Activated naive CD8-positive, alpha-beta T cell (primary cell): ENCODE data around the gene FRMD3.
"Not testable (repeated sequence)": the region's sequence is repeated elsewhere in the genome, so short reads cannot be mapped to it uniquely, and the experiment has no call there.

Experiments
- H3K27ac Mint-ChIP-seq: one replicate; pipeline ENCODE4 v1.8.0; 2021; ENCODE audit warnings: mixed read lengths
- H3K27me3 Mint-ChIP-seq: one replicate; pipeline ENCODE4 v1.8.0; 2021; ENCODE audit warnings: mixed read lengths
- H3K36me3 Mint-ChIP-seq: one replicate; pipeline ENCODE4 v1.8.0; 2021; ENCODE audit warnings: mixed read lengths
- H3K4me1 Mint-ChIP-seq: one replicate; pipeline ENCODE4 v1.8.0; 2021; ENCODE audit warnings: low read depth, mixed read lengths
- H3K4me3 Mint-ChIP-seq: one replicate; pipeline ENCODE4 v1.8.0; 2021; ENCODE audit warnings: mild to moderate bottlenecking, mixed read lengths
- H3K9me3 Mint-ChIP-seq: one replicate; pipeline ENCODE4 v1.8.0; 2021; ENCODE audit warnings: low read depth, mixed read lengths

Gene FRMD3

DNA sequence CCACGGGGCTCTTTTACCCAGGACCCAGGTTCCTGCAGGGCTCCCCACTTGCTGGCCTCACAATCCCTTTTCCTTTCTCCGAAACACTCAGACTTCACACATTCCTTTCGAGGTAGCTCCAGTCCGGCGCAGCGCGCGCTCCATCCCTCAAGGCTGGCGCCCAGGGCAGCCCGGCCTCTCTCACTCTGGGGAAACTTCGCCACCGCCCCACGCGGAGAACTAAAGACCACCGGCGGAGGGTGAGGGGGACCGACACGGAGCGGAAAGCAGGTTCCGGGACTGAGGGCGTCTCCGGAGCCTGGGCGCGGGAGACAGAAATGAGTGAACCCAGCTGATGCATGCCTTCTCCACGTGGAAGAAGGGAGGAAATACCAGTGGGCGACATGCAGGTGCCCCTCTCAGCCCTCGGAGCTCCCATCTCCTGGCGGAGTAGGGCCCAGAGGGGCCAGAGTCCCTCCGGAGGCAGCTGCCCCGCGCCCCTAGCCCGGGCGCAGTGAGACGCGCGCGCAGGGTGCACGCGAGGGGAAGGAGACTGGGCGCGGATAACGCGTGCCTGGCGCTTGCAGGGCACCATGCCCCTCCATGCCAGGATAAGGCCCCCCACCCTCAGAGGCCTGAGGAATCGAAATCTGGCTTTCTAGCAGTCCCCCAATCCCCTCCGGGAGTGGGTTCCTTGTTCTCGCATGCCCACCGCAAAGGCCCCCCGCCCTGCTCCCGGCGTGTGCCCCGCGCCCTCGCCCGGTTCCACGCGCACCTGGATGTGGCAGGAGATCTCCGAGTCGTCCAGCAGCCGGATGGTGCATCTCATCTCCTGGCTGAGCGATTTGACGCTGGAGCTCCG is 650 bp downstream of the FRMD3 start:
- Mint-ChIP-seq H3K9me3 (no peaks in the 10 kb centered on the region), H3K27ac (no peak overlapping the region), H3K27me3 (peaks cover 13% of the 10 kb centered on the region), H3K4me1 (peaks cover 5% of the 10 kb centered on the region), H3K4me3 (no peak overlapping the region), H3K36me3 (peaks cover 2% of the 10 kb centered on the region)

DNA sequence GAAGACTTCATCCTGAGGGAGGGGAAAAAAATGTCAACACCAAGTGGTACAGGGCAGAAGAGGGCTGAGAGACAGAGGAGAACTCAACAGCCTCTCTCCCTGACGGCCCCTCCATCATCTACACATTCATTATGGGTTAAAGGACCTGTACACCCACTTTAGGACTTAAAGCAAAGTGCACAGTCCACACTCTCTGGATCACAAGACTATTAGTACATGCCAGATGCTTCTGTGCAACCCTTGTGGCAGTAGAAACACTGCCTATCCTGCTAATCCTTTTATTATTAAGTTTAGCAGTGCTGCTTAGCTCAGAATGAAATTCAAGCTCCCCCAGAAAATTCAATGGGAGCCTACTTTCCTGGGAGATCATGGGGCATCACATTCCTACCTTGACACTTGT is 1.9 kb downstream of the FRMD3 start:
- no peak overlapping the region for H3K4me3 Mint-ChIP-seq
- no peaks in the 10 kb centered on the region for H3K9me3 Mint-ChIP-seq
- H3K36me3 Mint-ChIP-seq, result no peaks in the 10 kb centered on the region
- peaks cover 5% of the 10 kb centered on the region for H3K4me1 Mint-ChIP-seq
- no peak overlapping the region for H3K27ac Mint-ChIP-seq
- peaks cover 13% of the 10 kb centered on the region for H3K27me3 Mint-ChIP-seq

DNA sequence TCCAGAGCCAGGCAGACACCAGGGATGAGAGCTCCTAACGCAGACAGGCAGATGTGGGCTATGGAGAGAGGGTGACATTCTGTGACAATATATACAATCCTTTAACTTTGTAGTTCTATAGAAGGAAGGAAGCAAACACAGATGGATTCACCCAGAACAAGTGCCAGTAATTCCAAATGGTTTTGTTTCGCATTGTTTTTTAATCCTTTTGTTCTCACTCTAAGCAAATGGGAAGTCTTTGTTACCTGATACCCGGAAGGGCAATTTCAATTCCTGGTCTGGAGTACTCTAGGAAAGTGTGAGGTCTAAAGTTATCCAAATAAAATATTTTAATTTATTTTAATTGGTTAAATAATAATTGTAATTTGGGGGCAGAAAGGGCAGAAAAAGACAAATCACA is 2.5 kb downstream of the FRMD3 start:
- Mint-ChIP-seq H3K4me3 (no peak overlapping the region), H3K4me1 (peaks cover 5% of the 10 kb centered on the region), H3K27me3 (peaks cover 13% of the 10 kb centered on the region), H3K9me3 (no peaks in the 10 kb centered on the region), H3K27ac (no peak overlapping the region), H3K36me3 (no peaks in the 10 kb centered on the region)

DNA sequence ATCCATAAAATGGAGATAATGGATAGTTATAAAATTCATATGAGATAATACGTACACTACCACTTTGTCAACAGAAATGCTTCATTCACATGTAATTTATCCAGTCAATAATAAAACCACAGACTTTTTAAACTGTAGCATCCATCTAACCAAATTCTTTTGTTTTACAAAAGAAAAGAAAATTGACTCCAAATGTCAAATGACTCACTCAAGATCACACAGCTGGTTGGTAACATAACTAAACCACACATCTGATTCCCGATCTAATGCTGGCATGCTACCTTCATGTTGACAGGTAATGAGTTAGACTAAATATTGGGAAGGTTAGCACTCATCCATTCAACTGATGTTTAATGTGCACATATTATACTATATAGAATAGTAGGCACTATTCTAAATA is 4.9 kb downstream of the FRMD3 start:
- Mint-ChIP-seq H3K27me3 (peaks cover 4% of the 10 kb centered on the region), H3K36me3 (peaks cover 6% of the 10 kb centered on the region), H3K27ac (no peak overlapping the region), H3K9me3 (peaks cover 9% of the 10 kb centered on the region), H3K4me3 (no peak overlapping the region), H3K4me1 (no peaks in the 10 kb centered on the region)

DNA sequence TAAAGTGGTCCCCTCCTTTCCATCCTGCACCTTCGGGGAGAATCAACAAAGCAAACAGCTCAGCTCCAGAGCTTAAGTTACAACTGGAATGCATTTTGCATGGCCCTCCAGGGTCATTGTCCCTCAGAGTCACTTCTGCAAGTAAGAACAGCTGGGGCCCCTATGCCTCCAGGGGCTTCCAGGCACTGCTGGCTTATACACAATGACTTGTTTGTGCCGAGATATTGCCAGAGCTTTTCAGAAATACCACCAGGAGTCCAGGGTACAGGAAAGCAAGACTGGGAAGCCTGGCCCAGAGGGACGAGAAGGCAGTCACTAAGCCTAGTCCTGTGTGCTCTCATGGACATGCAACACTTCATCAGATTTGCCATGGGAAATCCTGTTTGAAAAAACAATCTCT is 11.3 kb downstream of the FRMD3 start:
- Mint-ChIP-seq H3K27ac (no peak overlapping the region), H3K4me3 (no peak overlapping the region), H3K36me3 (peaks cover 6% of the 10 kb centered on the region), H3K4me1 (no peaks in the 10 kb centered on the region), H3K9me3 (peaks cover 9% of the 10 kb centered on the region), H3K27me3 (no peaks in the 10 kb centered on the region)

DNA sequence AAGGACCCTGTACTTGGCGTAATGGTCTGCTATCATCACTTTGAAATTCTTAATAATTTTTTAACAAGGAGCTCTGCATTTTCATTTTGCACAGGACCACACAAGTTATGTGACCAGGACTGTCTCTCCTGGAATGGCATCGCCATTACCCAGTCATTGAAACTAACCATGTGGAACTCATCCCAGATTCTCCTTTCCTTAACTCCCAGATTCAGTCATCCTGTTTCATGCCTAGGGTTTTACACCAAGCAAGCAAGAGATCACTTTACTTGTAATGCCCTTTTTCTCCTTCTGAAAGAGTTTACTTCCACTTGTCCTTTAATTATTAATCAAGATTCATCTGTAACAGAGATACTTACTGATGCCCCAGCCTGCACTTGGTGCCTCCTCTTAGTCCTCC is 12.0 kb downstream of the FRMD3 start:
- Mint-ChIP-seq H3K27ac (no peak overlapping the region), H3K36me3 (peaks cover 6% of the 10 kb centered on the region), H3K4me3 (no peak overlapping the region), H3K27me3 (no peaks in the 10 kb centered on the region), H3K9me3 (peaks cover 9% of the 10 kb centered on the region), H3K4me1 (no peaks in the 10 kb centered on the region)

DNA sequence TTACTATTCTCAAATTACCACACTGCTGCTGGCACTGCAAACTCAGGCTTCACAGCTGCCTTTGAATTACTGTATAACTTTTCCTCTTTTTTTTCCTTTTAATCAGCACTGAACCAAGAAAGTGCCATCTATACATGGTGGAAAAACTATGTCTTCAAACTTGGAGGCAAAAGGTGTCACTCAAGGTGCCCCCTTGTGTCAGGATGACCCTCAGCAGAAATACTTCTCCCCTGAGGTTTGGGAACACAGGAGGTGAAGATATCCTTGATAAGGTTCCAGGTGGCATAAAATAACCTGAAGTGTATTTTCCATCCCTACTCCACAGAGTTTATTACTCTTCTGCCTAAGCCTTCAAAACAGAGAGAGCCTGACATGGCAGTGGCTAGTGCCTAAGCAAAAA is 14.5 kb downstream of the FRMD3 start:
- H3K4me1 Mint-ChIP-seq, result no peaks in the 10 kb centered on the region
- H3K27ac Mint-ChIP-seq, result no peak overlapping the region
- H3K9me3 Mint-ChIP-seq, result no peaks in the 10 kb centered on the region
- H3K4me3 Mint-ChIP-seq, result no peak overlapping the region
- H3K27me3 Mint-ChIP-seq, result no peaks in the 10 kb centered on the region
- H3K36me3 Mint-ChIP-seq, result peaks cover 2% of the 10 kb centered on the region

DNA sequence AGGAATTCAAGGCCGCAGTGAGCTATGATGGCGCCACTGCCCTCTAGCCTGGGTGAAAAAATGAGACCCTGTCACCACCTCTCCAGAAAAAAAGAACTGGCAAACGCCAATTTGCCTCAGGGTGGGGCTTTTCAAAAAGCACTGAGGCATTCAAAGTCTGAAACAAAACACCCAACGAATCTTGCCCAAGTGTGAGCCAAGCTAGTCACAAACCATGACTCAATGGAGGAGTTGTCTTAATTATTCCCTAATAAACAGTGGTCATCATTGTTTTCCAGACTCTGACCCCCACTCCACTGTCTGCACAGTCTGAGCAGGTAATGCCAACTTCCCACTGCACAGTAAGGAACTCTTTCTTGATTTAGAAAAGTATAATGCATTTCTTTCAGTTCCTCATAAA is 16.8 kb downstream of the FRMD3 start:
- H3K4me1 Mint-ChIP-seq, result no peaks in the 10 kb centered on the region
- H3K9me3 Mint-ChIP-seq, result no peaks in the 10 kb centered on the region
- H3K27me3 Mint-ChIP-seq, result peaks cover 2% of the 10 kb centered on the region
- H3K4me3 Mint-ChIP-seq, result no peak overlapping the region
- peaks cover 2% of the 10 kb centered on the region for H3K36me3 Mint-ChIP-seq
- no peak overlapping the region for H3K27ac Mint-ChIP-seq

DNA sequence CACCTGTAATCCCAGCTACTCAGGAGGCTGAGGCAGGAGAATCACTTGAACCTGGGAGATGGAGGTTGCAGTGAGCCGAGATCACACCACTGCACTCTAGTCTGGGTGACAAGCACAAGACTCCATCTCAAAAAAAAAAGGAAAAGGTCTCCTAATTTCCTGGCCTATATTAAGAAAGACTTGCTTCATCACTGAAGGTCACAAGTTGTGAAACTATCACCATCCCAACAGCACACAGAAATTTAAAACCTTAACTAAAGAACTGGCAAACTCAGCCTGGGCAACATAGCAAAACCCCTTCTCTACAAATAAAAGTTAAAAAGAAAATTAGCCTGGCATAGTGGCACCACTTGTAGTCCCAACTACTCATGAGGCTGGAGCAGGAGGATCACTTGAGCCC is 17.2 kb downstream of the FRMD3 start:
- no peaks in the 10 kb centered on the region for H3K9me3 Mint-ChIP-seq
- H3K4me1 Mint-ChIP-seq, result no peaks in the 10 kb centered on the region
- H3K4me3 Mint-ChIP-seq, result no peak overlapping the region
- no peak overlapping the region for H3K27ac Mint-ChIP-seq
- peaks cover 2% of the 10 kb centered on the region for H3K27me3 Mint-ChIP-seq
- peaks cover 2% of the 10 kb centered on the region for H3K36me3 Mint-ChIP-seq

DNA sequence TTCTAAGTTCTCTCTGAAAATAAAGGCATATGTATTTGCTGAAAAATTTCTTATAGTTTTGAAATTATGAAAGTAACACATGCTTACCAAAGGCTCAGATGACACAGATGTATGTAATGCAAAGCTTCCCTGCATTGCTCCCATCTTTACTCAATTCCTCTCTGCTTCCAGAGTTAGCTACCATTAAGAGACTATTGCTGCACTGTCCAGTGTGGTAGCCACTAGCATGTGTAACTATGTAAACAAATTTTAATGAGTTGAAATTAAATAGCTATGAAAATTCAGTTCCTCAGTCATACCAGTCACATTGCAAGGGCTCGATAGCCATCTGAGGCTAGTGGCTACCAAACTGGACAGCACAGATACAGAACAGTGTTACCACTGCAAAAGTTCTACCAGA is 17.9 kb downstream of the FRMD3 start:
- Mint-ChIP-seq H3K36me3 (peaks cover 2% of the 10 kb centered on the region), H3K4me3 (no peak overlapping the region), H3K27me3 (peaks cover 2% of the 10 kb centered on the region), H3K4me1 (no peaks in the 10 kb centered on the region), H3K9me3 (no peaks in the 10 kb centered on the region), H3K27ac (no peak overlapping the region)

DNA sequence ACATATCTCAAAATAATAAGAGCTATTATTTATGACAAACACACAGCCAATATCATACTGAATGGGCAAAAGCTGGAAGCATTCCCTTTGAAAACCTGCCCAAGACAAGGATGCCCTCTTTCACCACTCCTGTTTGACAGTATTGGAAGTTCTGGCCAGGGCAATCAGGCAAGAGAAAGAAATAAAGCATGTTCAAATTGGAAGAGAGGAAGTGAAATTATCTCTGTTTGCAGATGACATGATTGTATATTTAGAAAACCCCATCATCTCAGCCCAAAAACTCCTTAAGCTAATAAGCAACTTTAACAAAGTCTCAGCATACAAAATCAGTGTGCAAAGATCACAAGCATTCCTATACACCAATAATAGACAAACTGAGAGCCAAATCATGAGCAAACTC is 20.2 kb downstream of the FRMD3 start:
- not testable (repeated sequence) for H3K27me3 Mint-ChIP-seq, H3K4me1 Mint-ChIP-seq, H3K27ac Mint-ChIP-seq, H3K36me3 Mint-ChIP-seq, H3K4me3 Mint-ChIP-seq, H3K9me3 Mint-ChIP-seq

DNA sequence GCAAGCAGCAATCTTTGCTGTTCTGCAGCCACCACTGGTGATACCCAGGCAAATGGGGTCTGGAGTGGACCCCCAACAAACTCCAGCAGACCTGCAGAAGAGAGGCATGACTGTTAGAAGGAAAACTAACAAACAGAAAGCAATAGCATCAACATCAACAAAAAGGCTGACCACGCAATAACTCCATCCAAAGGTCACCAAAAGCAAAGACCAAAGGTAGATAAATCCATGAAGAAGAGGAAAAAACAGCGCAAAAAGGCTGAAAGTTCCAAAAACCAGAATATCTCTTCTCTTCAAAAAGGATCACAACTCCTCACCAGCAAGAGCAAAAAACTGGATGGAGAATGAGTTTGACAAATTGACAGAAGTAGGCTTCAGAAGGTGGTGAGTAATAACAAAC is 23.4 kb downstream of the FRMD3 start:
- Mint-ChIP-seq H3K4me1 (no peaks in the 10 kb centered on the region), H3K27me3 (peaks cover 4% of the 10 kb centered on the region), H3K27ac (no peak overlapping the region), H3K36me3 (peaks cover 2% of the 10 kb centered on the region), H3K4me3 (no peak overlapping the region), H3K9me3 (no peaks in the 10 kb centered on the region)

DNA sequence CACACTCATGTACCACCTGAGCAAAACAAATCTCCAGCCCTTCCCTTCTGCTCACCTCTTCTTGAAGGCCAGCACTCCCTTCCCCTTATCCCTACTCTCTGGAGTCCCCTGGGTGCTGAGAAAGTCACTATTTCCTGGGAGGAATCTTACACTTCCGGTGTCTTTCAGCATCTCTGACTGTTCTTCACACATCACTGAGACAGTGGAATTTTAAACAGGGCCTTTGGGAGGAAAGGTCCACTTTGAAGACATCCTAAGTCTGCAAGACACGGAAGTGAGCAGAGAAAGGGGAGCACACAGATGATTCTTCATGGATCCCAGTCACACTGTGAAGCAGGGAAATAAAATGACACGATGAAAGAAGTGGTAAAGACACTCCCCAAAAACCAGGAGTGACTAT is 25.6 kb downstream of the FRMD3 start:
- H3K4me1 Mint-ChIP-seq, result peaks cover 13% of the 10 kb centered on the region
- H3K27me3 Mint-ChIP-seq, result peaks cover 4% of the 10 kb centered on the region
- H3K4me3 Mint-ChIP-seq, result no peak overlapping the region
- H3K9me3 Mint-ChIP-seq, result no peaks in the 10 kb centered on the region
- no peaks in the 10 kb centered on the region for H3K36me3 Mint-ChIP-seq
- no peak overlapping the region for H3K27ac Mint-ChIP-seq

DNA sequence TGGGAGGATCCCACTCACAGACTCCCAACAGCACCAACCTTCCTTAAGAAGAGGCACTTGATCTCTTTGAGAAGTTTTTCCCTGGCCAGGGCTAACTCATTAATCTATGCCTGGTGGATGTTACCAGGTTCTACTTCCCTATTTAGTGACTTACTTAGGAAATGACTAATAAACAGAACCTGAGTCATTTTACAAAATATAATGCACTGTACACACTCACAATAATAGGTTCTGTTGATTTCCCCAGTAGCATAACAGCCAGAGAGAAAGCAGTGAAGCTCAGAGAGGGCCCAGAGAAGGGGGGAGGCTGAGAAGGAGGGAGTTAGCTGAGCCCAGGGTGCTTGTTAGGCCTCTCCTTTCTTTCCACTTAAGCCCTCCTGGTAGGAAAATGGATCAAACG is 27.1 kb downstream of the FRMD3 start:
- H3K4me1 Mint-ChIP-seq, result peaks cover 13% of the 10 kb centered on the region
- no peak overlapping the region for H3K27ac Mint-ChIP-seq
- H3K4me3 Mint-ChIP-seq, result no peak overlapping the region
- no peaks in the 10 kb centered on the region for H3K9me3 Mint-ChIP-seq
- H3K27me3 Mint-ChIP-seq, result peaks cover 2% of the 10 kb centered on the region
- no peaks in the 10 kb centered on the region for H3K36me3 Mint-ChIP-seq

DNA sequence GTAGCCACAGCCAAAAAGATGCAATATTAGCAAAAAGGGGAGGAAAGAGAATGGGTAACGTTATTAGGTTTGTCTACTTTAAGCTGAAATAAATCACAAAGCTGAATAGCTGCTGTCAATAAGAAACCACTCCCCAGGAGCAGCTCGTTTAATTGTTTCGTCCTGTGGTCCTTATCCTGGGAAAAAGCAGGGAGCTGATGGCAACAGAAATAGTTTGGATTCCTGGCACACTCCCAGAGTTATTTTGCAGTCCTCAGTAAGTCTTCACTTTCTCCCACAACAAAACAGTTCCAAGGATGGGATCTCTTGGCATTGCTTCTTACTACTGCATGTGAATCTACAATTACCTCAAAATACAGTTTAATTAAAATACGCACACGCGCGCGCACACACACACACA is 28.8 kb downstream of the FRMD3 start:
- no peak overlapping the region for H3K4me3 Mint-ChIP-seq
- peaks cover 13% of the 10 kb centered on the region for H3K4me1 Mint-ChIP-seq
- H3K36me3 Mint-ChIP-seq, result no peaks in the 10 kb centered on the region
- no peaks in the 10 kb centered on the region for H3K27me3 Mint-ChIP-seq
- no peak overlapping the region for H3K27ac Mint-ChIP-seq
- no peaks in the 10 kb centered on the region for H3K9me3 Mint-ChIP-seq

DNA sequence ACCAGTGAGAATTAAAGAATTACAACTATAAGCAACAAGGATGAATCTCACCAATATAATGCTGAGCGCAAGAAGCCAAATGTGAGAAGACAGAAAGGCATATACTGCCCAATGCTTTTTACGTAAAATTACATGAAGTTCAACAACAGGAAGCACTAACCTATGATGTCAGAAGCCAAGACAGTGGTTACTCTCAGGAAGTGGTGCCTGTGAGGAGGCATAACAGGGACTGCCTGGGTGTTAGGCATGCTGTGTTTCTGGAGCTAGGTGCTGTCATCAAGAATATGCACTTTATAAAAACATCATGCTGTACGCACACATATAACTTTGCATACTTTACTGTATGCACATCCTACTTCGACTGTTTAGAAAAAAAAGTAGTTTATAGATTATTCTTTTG is 30.1 kb downstream of the FRMD3 start:
- Mint-ChIP-seq H3K4me1 (peaks cover 13% of the 10 kb centered on the region), H3K27me3 (no peaks in the 10 kb centered on the region), H3K27ac (no peak overlapping the region), H3K36me3 (no peaks in the 10 kb centered on the region), H3K9me3 (no peaks in the 10 kb centered on the region), H3K4me3 (no peak overlapping the region)
